ENCODE results near the gene ERMP1.
"Not testable (repeated sequence)": the region's sequence is repeated elsewhere in the genome, so short reads cannot be mapped to it uniquely, and the experiment has no call there.

The ERMP1 gene

GRCh38 chr9:5783420-5783819 is 49.5 kb downstream of the ERMP1 start:
- DNase-seq (ENCODE audit: low spot score): not testable (repeated sequence)

GRCh38 chr9:5779705-5780218 is 53.2 kb downstream of the ERMP1 start:
- not testable (repeated sequence) for DNase-seq (ENCODE audit: low spot score)

GRCh38 chr9:5778805-5779204 is 54.1 kb downstream of the ERMP1 start:
- no peak for DNase-seq (ENCODE audit: low spot score)

- no peak for DNase-seq (ENCODE audit: low spot score)
Measured at GRCh38 chr9:5773324-5773999, 59.5 kb downstream of the ERMP1 start.

GRCh38 chr9:5767968-5768932 is 64.7 kb downstream of the ERMP1 start:
- DNase-seq (ENCODE audit: low spot score): no peak

- no peak for DNase-seq (ENCODE audit: low spot score)
Measured at GRCh38 chr9:5764130-5764868, 68.6 kb downstream of the ERMP1 start.

- DNase-seq (ENCODE audit: low spot score): no peak
Measured at GRCh38 chr9:5762421-5762820, 70.5 kb downstream of the ERMP1 start.

- DNase-seq (ENCODE audit: low spot score): no peak
Measured at GRCh38 chr9:5760338-5760737, 72.6 kb downstream of the ERMP1 start.

- DNase-seq (ENCODE audit: low spot score): no peak
Measured at GRCh38 chr9:5756633-5757032, 76.3 kb downstream of the ERMP1 start.

- DNase-seq (ENCODE audit: low spot score): no peak
Measured at GRCh38 chr9:5750569-5750968, 82.3 kb downstream of the ERMP1 start.

- DNase-seq (ENCODE audit: low spot score): no peak
Measured at GRCh38 chr9:5749306-5749705, 83.6 kb downstream of the ERMP1 start.

GRCh38 chr9:5748438-5748837 is 84.5 kb downstream of the ERMP1 start:
- no peak for DNase-seq (ENCODE audit: low spot score)

GRCh38 chr9:5743109-5743508 is 89.8 kb downstream of the ERMP1 start:
- no peak for DNase-seq (ENCODE audit: low spot score)

GRCh38 chr9:5736563-5737346 is 96.2 kb downstream of the ERMP1 start:
- DNase-seq (ENCODE audit: low spot score): no peak

GRCh38 chr9:5735072-5735471 is 97.8 kb downstream of the ERMP1 start:
- DNase-seq (ENCODE audit: low spot score): no peak
